GM18498 (cell line): Measurements from ENCODE around the gene C19orf25.

Experiments
- ATAC-seq: cut with Tn5 transposase; IDR thresholded peaks from one replicate; pipeline ENCODE4 v1.9.1; 2021; ENCODE audit warnings: mild to moderate bottlenecking, moderate library complexity; ENCODE audit not compliant: unreplicated experiment

The C19orf25 gene

GRCh38 chr19:1467490-1468273 lies 11.3 kb downstream of the C19orf25 start:
- no peak for ATAC-seq

GRCh38 chr19:1467215-1467489 lies 11.9 kb downstream of the C19orf25 start:
- ATAC-seq: no peak

- no peak for ATAC-seq
Observed at GRCh38 chr19:1466461-1467214, 12.4 kb downstream of the C19orf25 start.

- ATAC-seq: no peak
Observed at GRCh38 chr19:1466018-1466460, 13.0 kb downstream of the C19orf25 start.

- ATAC-seq: no peak
Observed at GRCh38 chr19:1465191-1466016, 13.6 kb downstream of the C19orf25 start.

GRCh38 chr19:1461862-1462261 lies 17.2 kb downstream of the C19orf25 start:
- no peak for ATAC-seq

GRCh38 chr19:1460033-1460995 lies 18.7 kb downstream of the C19orf25 start:
- ATAC-seq: no peak

GRCh38 chr19:1459479-1459878 lies 19.5 kb downstream of the C19orf25 start:
- ATAC-seq: no peak

GRCh38 chr19:1457892-1458291 lies 21.1 kb downstream of the C19orf25 start:
- no peak for ATAC-seq

GRCh38 chr19:1457031-1457739 lies 21.8 kb downstream of the C19orf25 start:
- ATAC-seq: no peak

- no peak for ATAC-seq
Observed at GRCh38 chr19:1456121-1456900, 22.7 kb downstream of the C19orf25 start.

- no peak for ATAC-seq
Observed at GRCh38 chr19:1455336-1456120, 23.5 kb downstream of the C19orf25 start.

GRCh38 chr19:1455002-1455335 lies 24.0 kb downstream of the C19orf25 start:
- ATAC-seq: no peak

GRCh38 chr19:1453525-1454364 lies 25.3 kb downstream of the C19orf25 start:
- no peak for ATAC-seq

- ATAC-seq: no peak
Observed at GRCh38 chr19:1452802-1453524, 26.1 kb downstream of the C19orf25 start.

- no peak for ATAC-seq
Observed at GRCh38 chr19:1451916-1452801, 26.9 kb downstream of the C19orf25 start.
